Measurements from ENCODE around the gene GK. TPM values are rescaled to one million over a fixed set of nuclear protein-coding genes. Genes with fewer than 3 reads are reported as not detected.
"Not testable (repeated sequence)": the region's sequence is repeated elsewhere in the genome, so short reads cannot be mapped to it uniquely, and the experiment has no call there.

Gene GK
- polyA plus RNA-seq, 2 of the 4 experiments (the other 2 are of a cell fraction): 1.4 to 7.1 TPM

GRCh38 chrX:30626402-30626801, 26.8 kb upstream of the GK start:
- DNase-seq (ENCODE audit: low read depth in 1 of 2, low spot score in 1 of 2): no peak
- ATAC-seq: no peak
- H3K4me2 ChIP-seq: no peak overlapping the region; the same call in 2 of the 3 replicates
- FAIRE-seq: peak; percentile 51
- TF ChIP-seq ZC3H11A (IDR thresholded peaks at IDR 0.05) (no peak), CHD2 (IDR thresholded peaks at IDR 0.05; ENCODE audit: low read length, partially characterized antibody) (no peak), RARB (CRISPR knock-in tag; IDR thresholded peaks at IDR 0.05) (no peak), TP53 (CRISPR knock-in tag; IDR thresholded peaks at IDR 0.05) (no peak), ZSCAN20 (CRISPR knock-in tag; IDR thresholded peaks at IDR 0.05) (no peak), BCL3 (IDR thresholded peaks at IDR 0.05) (no peak), ELK1 (IDR thresholded peaks at IDR 0.05; ENCODE audit: low read depth, low read length) (no peak), RCOR1 (IDR thresholded peaks at IDR 0.05; ENCODE audit: low read depth, low read length) (no peak), FOXS1 (CRISPR knock-in tag; IDR thresholded peaks at IDR 0.05) (no peak), CHD4 (IDR thresholded peaks at IDR 0.05; ENCODE audit: borderline replicate concordance) (no peak), EHF (CRISPR knock-in tag; IDR thresholded peaks at IDR 0.05) (no peak), E2F6 (IDR thresholded peaks at IDR 0.05; ENCODE audit: borderline replicate concordance, low read depth) (no peak), RFX5 (IDR thresholded peaks at IDR 0.05) (no peak), HOXB5 (CRISPR knock-in tag; IDR thresholded peaks at IDR 0.05) (no peak), REST (IDR thresholded peaks at IDR 0.05) (no peak)
- H3K9me3 ChIP-seq: no peaks in the 10 kb centered on the region
- no peak overlapping the region for H3K4me3 ChIP-seq
- no peak overlapping the region for H3K27ac ChIP-seq
- 13% methylated on average over 2 of the region's 2 CpGs for WGBS (ENCODE audit: missing lambda C conversion rate)
- POLR2A ChIA-PET: no interaction called here
- CTCF ChIA-PET: interaction anchor here (0.6 kb wide), 1 partner anchor 9 kb away, joined by 3 read pairs; no protein-coding TSS in a partner anchor
- H3K4me1 ChIP-seq: peaks cover 7% of the 10 kb centered on the region; the same call in 1 of the 3 replicates

GRCh38 chrX:30627818-30628652, 25.2 kb upstream of the GK start:
- ChIA-PET POLR2A (no interaction called here), CTCF (no interaction called here)
- peak overlapping the region; percentile 12 to 53; a peak in 3 of 6 replicates for H3K27ac ChIP-seq
- peak; percentile 18 for FAIRE-seq
- H3K9me3 ChIP-seq: no peaks in the 10 kb centered on the region
- TF ChIP-seq CEBPB (IDR thresholded peaks at IDR 0.05): peak; percentile 49 to 50; a peak in 2 of 4 replicates
- no peak for TF ChIP-seq FOXS1 (CRISPR knock-in tag; IDR thresholded peaks at IDR 0.05)
- ATAC-seq: no peak
- H3K4me3 ChIP-seq: no peak overlapping the region
- H3K4me1 ChIP-seq: peaks cover 7% of the 10 kb centered on the region; the same call in 1 of the 3 replicates
- WGBS (ENCODE audit: missing lambda C conversion rate): 15% methylated on average over 8 of the region's 8 CpGs
- H3K4me2 ChIP-seq: peak overlapping the region; percentile 42
- peak in 1 of 2 experiments; percentile 22 for DNase-seq (ENCODE audit: low read depth in 1 of 2, low spot score in 1 of 2)

- CTCF ChIA-PET: interaction anchor here (1.4 kb wide), 1 partner anchor 83 kb away, joined by 3 read pairs; no protein-coding TSS in a partner anchor
- H3K4me3 ChIP-seq; H3K4me2 ChIP-seq; DNase-seq (ENCODE audit: low read depth in 1 of 2, low spot score in 1 of 2); ATAC-seq; H3K27ac ChIP-seq; H3K9me3 ChIP-seq; FAIRE-seq; POLR2A ChIA-PET; H3K4me1 ChIP-seq: not testable (repeated sequence)
- 56% methylated on average over 6 of the region's 6 CpGs for WGBS (ENCODE audit: missing lambda C conversion rate)
These were observed 19.2 kb upstream of the GK start for GRCh38 chrX:30634070-30634469.
